ENCODE data around the gene TBCC.

The TBCC gene

DNA sequence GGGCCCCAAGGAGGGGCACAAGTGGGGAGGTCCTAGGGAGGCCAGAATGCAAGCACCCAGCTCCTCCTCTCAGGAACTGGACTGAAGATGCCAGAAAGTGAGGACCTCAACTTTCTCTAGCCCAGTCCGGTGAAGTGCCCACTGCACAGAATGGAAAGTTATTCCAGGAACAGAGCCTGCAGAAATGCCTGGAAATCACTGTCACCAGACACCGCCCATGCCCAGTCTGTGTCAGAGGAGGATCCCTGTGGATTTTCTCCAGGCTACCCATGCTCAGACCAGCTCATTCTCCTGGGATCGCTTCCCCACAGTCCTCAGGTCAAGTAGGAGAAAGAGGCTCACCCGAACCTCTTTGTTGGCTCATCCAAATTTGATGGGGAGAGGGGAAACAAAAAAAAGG is 30.0 kb downstream of the TBCC start:
- Histone ChIP-seq H3K9ac (ENCODE audit: low read length) (no peak overlapping the region), H3K36me3 (ENCODE audit: insufficient read depth, low read length) (no peaks in the 10 kb centered on the region; the same call in 1 of the 2 replicates), H3K27ac (ENCODE audit: low read depth, low read length, poor library complexity, severe bottlenecking) (no peak overlapping the region), H3K4me1 (ENCODE audit: insufficient read depth, low read length, severe bottlenecking) (no peaks in the 10 kb centered on the region), H3K79me2 (ENCODE audit: insufficient read depth, low read length) (no peaks in the 10 kb centered on the region), H3K9me3 (ENCODE audit: low read length) (0 out of 2 replicates have a peak, but pooled peaks cover 3% of the 10 kb centered on the region), H3K9me2 (ENCODE audit: low read depth, low read length) (no peaks in the 10 kb centered on the region), H3F3A (ENCODE audit: insufficient read depth, low read length) (no peaks in the 10 kb centered on the region), H3K4me3 (ENCODE audit: low read depth, low read length, poor library complexity, severe bottlenecking) (no peak overlapping the region), H2AFZ (ENCODE audit: low read length) (no peak overlapping the region), H4K20me1 (ENCODE audit: insufficient read depth, low read length) (no peaks in the 10 kb centered on the region), H3K27me3 (ENCODE audit: insufficient read depth, low read length) (no peaks in the 10 kb centered on the region), H3K4me2 (ENCODE audit: low read length) (no peak overlapping the region)
- TF ChIP-seq, protein P1, sequence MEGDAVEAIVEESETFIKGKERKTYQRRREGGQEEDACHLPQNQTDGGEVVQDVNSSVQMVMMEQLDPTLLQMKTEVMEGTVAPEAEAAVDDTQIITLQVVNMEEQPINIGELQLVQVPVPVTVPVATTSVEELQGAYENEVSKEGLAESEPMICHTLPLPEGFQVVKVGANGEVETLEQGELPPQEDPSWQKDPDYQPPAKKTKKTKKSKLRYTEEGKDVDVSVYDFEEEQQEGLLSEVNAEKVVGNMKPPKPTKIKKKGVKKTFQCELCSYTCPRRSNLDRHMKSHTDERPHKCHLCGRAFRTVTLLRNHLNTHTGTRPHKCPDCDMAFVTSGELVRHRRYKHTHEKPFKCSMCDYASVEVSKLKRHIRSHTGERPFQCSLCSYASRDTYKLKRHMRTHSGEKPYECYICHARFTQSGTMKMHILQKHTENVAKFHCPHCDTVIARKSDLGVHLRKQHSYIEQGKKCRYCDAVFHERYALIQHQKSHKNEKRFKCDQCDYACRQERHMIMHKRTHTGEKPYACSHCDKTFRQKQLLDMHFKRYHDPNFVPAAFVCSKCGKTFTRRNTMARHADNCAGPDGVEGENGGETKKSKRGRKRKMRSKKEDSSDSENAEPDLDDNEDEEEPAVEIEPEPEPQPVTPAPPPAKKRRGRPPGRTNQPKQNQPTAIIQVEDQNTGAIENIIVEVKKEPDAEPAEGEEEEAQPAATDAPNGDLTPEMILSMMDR (IDR thresholded peaks at IDR 0.05; ENCODE audit: low read length): no peak

DNA sequence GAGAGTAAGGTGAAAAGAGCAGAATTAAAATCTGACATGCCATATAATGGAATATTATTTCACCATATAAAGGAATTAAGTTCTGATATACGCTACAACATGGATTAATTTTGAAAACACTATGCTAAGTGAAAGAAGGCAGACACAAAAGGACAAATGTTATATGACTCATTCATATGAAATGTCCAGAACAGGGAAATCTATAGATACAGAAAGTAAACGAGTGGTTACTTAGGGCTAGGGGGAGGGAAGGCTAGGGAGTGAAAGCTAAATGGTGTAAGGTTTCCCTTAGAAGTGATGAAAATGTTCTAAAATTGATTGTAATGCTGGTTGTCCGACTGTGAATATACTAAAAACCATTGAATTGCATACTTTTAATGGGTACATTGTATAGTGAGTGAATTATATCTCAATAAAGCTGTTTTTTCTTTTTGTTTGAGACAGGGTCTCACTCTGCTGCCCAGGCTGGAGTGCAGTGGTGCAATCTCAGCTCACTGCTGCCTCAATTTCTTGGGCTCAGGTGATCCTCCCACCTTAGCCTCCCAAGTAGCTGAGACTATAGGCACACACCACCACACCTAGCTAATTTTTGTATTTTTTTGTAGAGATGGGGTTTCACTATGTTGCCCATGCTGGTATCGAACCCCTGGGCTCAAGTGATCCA is 31.7 kb downstream of the TBCC start:
- H3K27me3 ChIP-seq (ENCODE audit: insufficient read depth, low read length): no peaks in the 10 kb centered on the region
- H3K9ac ChIP-seq (ENCODE audit: low read length): no peak overlapping the region
- no peak overlapping the region for H3K4me2 ChIP-seq (ENCODE audit: low read length)
- H3F3A ChIP-seq (ENCODE audit: insufficient read depth, low read length): no peaks in the 10 kb centered on the region
- H3K79me2 ChIP-seq (ENCODE audit: insufficient read depth, low read length): no peaks in the 10 kb centered on the region
- 0 out of 2 replicates have a peak, but pooled peaks cover 3% of the 10 kb centered on the region for H3K9me3 ChIP-seq (ENCODE audit: low read length)
- no peaks in the 10 kb centered on the region for H4K20me1 ChIP-seq (ENCODE audit: insufficient read depth, low read length)
- no peak overlapping the region for H3K27ac ChIP-seq (ENCODE audit: low read depth, low read length, poor library complexity, severe bottlenecking)
- no peaks in the 10 kb centered on the region; the same call in 1 of the 2 replicates for H3K36me3 ChIP-seq (ENCODE audit: insufficient read depth, low read length)
- no peak overlapping the region for H3K4me3 ChIP-seq (ENCODE audit: low read depth, low read length, poor library complexity, severe bottlenecking)
- H2AFZ ChIP-seq (ENCODE audit: low read length): no peak overlapping the region
- TF ChIP-seq EZH2 (IDR thresholded peaks at IDR 0.05; ENCODE audit: borderline replicate concordance, low read length): no peak
- TF ChIP-seq, protein P1 (IDR thresholded peaks at IDR 0.05; ENCODE audit: low read length): no peak
- no peaks in the 10 kb centered on the region for H3K4me1 ChIP-seq (ENCODE audit: insufficient read depth, low read length, severe bottlenecking)
- H3K9me2 ChIP-seq (ENCODE audit: low read depth, low read length): no peaks in the 10 kb centered on the region

GRCh38 chr6:42711930-42712329 is 34.0 kb downstream of the TBCC start:
- no peak overlapping the region for H3K9ac ChIP-seq (ENCODE audit: low read length)
- H3K4me1 ChIP-seq (ENCODE audit: insufficient read depth, low read length, severe bottlenecking): no peaks in the 10 kb centered on the region
- no peaks in the 10 kb centered on the region for H3K79me2 ChIP-seq (ENCODE audit: insufficient read depth, low read length)
- no peaks in the 10 kb centered on the region; the same call in 1 of the 2 replicates for H3K27me3 ChIP-seq (ENCODE audit: insufficient read depth, low read length)
- H3K9me2 ChIP-seq (ENCODE audit: low read depth, low read length): no peaks in the 10 kb centered on the region
- no peaks in the 10 kb centered on the region for H3F3A ChIP-seq (ENCODE audit: insufficient read depth, low read length)
- no peaks in the 10 kb centered on the region; the same call in 1 of the 2 replicates for H3K36me3 ChIP-seq (ENCODE audit: insufficient read depth, low read length)
- H3K9me3 ChIP-seq (ENCODE audit: low read length): 0 out of 2 replicates have a peak, but pooled peaks cover 3% of the 10 kb centered on the region
- H3K4me3 ChIP-seq (ENCODE audit: low read depth, low read length, poor library complexity, severe bottlenecking): no peak overlapping the region
- H3K27ac ChIP-seq (ENCODE audit: low read depth, low read length, poor library complexity, severe bottlenecking): no peak overlapping the region
- H3K4me2 ChIP-seq (ENCODE audit: low read length): no peak overlapping the region
- H2AFZ ChIP-seq (ENCODE audit: low read length): no peak overlapping the region
- no peak for TF ChIP-seq EZH2 (IDR thresholded peaks at IDR 0.05; ENCODE audit: borderline replicate concordance, low read length)
- TF ChIP-seq, protein P1 (IDR thresholded peaks at IDR 0.05; ENCODE audit: low read length): no peak
- no peaks in the 10 kb centered on the region for H4K20me1 ChIP-seq (ENCODE audit: insufficient read depth, low read length)

All from OCI-LY1 (cell line).